Esophagus muscularis mucosa (tissue), 4 donors: ENCODE results near the gene DDX3X.

Experiments used
- EP300 ChIP-seq: sonication (generic); formaldehyde crosslinking; IDR thresholded peaks from one replicate; pipeline ENCODE4 v1.6.1; 2017; ENCODE audit warnings: antibody characterized with exemption
- POLR2A ChIP-seq: fragments of 450-650 bp; IDR thresholded peaks from one replicate; pipeline ENCODE4 v1.6.1; 2017; ENCODE audit warnings: antibody characterized with exemption, moderate library complexity, mild to moderate bottlenecking, low read depth
- TF ChIP-seq, protein P1 (sequence below), 3 experiments: fragments of 200-600 bp in 2 of 3; fragments of 450-650 bp in 1 of 3; sonication (generic) in 2 of 3; IDR thresholded peaks; one replicate each; pipeline ENCODE4 v1.5.1; 2017 to 2019; ENCODE audit warnings: antibody characterized with exemption in 3 of 3, mild to moderate bottlenecking in 2 of 3, moderate library complexity in 1 of 3

DNA sequence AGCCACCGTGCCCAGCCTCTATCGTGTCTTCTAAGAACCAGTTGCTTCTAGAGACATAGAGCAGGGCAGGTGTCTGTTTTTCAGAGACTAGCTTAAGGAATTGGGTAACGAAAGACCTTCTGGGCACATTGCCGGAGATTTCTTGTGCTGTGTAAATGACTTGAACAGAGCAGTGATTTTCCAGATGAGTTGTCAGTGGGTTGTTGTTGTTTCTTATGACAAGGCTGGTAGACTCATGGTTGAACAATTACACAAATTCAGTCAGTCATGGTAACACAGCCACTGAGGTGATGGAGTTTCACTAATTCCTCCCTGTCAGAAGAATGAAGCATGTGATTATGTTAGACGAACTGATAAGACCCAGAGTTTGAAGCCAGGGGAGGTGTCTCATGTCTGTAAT lies 20.5 kb upstream of the DDX3X start:
- TF ChIP-seq, protein P1, sequence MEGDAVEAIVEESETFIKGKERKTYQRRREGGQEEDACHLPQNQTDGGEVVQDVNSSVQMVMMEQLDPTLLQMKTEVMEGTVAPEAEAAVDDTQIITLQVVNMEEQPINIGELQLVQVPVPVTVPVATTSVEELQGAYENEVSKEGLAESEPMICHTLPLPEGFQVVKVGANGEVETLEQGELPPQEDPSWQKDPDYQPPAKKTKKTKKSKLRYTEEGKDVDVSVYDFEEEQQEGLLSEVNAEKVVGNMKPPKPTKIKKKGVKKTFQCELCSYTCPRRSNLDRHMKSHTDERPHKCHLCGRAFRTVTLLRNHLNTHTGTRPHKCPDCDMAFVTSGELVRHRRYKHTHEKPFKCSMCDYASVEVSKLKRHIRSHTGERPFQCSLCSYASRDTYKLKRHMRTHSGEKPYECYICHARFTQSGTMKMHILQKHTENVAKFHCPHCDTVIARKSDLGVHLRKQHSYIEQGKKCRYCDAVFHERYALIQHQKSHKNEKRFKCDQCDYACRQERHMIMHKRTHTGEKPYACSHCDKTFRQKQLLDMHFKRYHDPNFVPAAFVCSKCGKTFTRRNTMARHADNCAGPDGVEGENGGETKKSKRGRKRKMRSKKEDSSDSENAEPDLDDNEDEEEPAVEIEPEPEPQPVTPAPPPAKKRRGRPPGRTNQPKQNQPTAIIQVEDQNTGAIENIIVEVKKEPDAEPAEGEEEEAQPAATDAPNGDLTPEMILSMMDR (IDR thresholded peaks at IDR 0.05), result no peak
- no peak for TF ChIP-seq POLR2A
- no peak for TF ChIP-seq EP300
